Liver (tissue), 9 donors: Measurements from ENCODE around the gene CACNA1H. TPM values are rescaled to one million over a fixed set of nuclear protein-coding genes. Genes with fewer than 3 reads are reported as not detected.
"Not testable (repeated sequence)": the region's sequence is repeated elsewhere in the genome, so short reads cannot be mapped to it uniquely, and the experiment has no call there.

Experiments used
- DNase-seq: peaks from one replicate; pipeline ENCODE4 v3.0.0-alpha.2; 2017; ENCODE audit warnings: low spot score
- H3K27ac ChIP-seq, 2 donors: one replicate each; pipeline ENCODE4 v1.7.0; 2013; ENCODE audit warnings: inconsistent platforms in 2 of 2, low read length in 2 of 2, control low read depth in 1 of 2, low read depth in 1 of 2, mild to moderate bottlenecking in 1 of 2
- H3K27me3 ChIP-seq, 4 donors: one replicate each; pipeline versions ENCODE4 v1.6.1 to v1.7.0; 2013; ENCODE audit warnings: low read length in 3 of 4, inconsistent platforms in 1 of 4, mild to moderate bottlenecking in 1 of 4, moderate library complexity in 1 of 4; ENCODE audit not compliant: control insufficient read depth in 4 of 4, insufficient read depth in 4 of 4
- H3K36me3 ChIP-seq, 4 donors: one replicate each; pipeline versions ENCODE4 v1.6.1 to v1.7.0; 2013; ENCODE audit warnings: low read length in 3 of 4, mild to moderate bottlenecking in 3 of 4, low read depth in 1 of 4, moderate library complexity in 1 of 4; ENCODE audit not compliant: control insufficient read depth in 4 of 4, insufficient read depth in 3 of 4
- H3K4me1 ChIP-seq, 4 donors: one replicate each; pipeline versions ENCODE4 v1.6.1 to v1.7.0; 2013; ENCODE audit warnings: low read length in 3 of 4, mild to moderate bottlenecking in 3 of 4, moderate library complexity in 1 of 4; ENCODE audit not compliant: control insufficient read depth in 4 of 4, insufficient read depth in 4 of 4
- H3K4me3 ChIP-seq, 3 donors: one replicate each; pipeline versions ENCODE4 v1.6.1 to v1.7.0; 2013; ENCODE audit warnings: low read length in 3 of 3, control low read depth in 1 of 3, low read depth in 1 of 3, mild to moderate bottlenecking in 1 of 3
- H3K9ac ChIP-seq, 2 donors: one replicate each; pipeline ENCODE4 v1.7.0; 2013; ENCODE audit warnings: low read length in 2 of 2, mild to moderate bottlenecking in 2 of 2, moderate library complexity in 2 of 2, control low read depth in 1 of 2, low read depth in 1 of 2
- H3K9me3 ChIP-seq, 4 donors: one replicate each; pipeline versions ENCODE4 v1.6.1 to v1.7.0; 2013; ENCODE audit warnings: low read length in 3 of 4; ENCODE audit not compliant: control insufficient read depth in 4 of 4
- ATF3 ChIP-seq: IDR thresholded peaks from 2 replicates; pipeline ENCODE4 v1.6.1; 2016; ENCODE audit warnings: antibody characterized with exemption
- CTCF ChIP-seq: fragments of 150-350 bp; IDR thresholded peaks from 2 replicates; pipeline ENCODE4 v1.5.1; 2017; ENCODE audit warnings: improper control_type of control experiment, low read depth, low read length; ENCODE audit not compliant: missing input control
- EGR1 ChIP-seq, 2 donors: IDR thresholded peaks; 2 replicates each; pipeline ENCODE4 v1.6.1; 2016 to 2018; ENCODE audit warnings: antibody characterized with exemption in 2 of 2, low read depth in 2 of 2
- FOXA1 ChIP-seq: IDR thresholded peaks from 2 replicates; pipeline ENCODE4 v1.6.1; 2016; ENCODE audit warnings: antibody characterized with exemption
- FOXA2 ChIP-seq: IDR thresholded peaks from 2 replicates; pipeline ENCODE4 v1.6.1; 2016; ENCODE audit warnings: antibody characterized with exemption
- GABPA ChIP-seq, 2 donors: IDR thresholded peaks in 1 of 2; conservative IDR thresholded peaks in 1 of 2; 2 replicates each; pipeline ENCODE4 v1.6.1; 2016; ENCODE audit warnings: antibody characterized with exemption in 2 of 2, mild to moderate bottlenecking in 1 of 2, moderate library complexity in 1 of 2
- HNF4A ChIP-seq, 2 donors: conservative IDR thresholded peaks; 2 replicates each; pipeline ENCODE4 v1.6.1; 2016; ENCODE audit warnings: antibody characterized with exemption in 2 of 2, mild to moderate bottlenecking in 2 of 2
- HNF4G ChIP-seq: IDR thresholded peaks from 2 replicates; pipeline ENCODE4 v1.6.1; 2016; ENCODE audit warnings: antibody characterized with exemption
- JUND ChIP-seq, 2 donors: IDR thresholded peaks; 2 replicates each; pipeline ENCODE4 v1.6.1; 2016; ENCODE audit warnings: antibody characterized with exemption in 2 of 2
- MAX ChIP-seq: IDR thresholded peaks from 2 replicates; pipeline ENCODE4 v1.6.1; 2016; ENCODE audit warnings: antibody characterized with exemption
- NR2F2 ChIP-seq: IDR thresholded peaks from 2 replicates; pipeline ENCODE4 v1.6.1; 2016; ENCODE audit warnings: antibody characterized with exemption
- RAD21 ChIP-seq, 2 donors: IDR thresholded peaks; 2 replicates each; pipeline ENCODE4 v1.6.1; 2016; ENCODE audit warnings: antibody characterized with exemption in 2 of 2, mild to moderate bottlenecking in 2 of 2
- REST ChIP-seq: IDR thresholded peaks from 2 replicates; pipeline ENCODE4 v1.6.1; 2016; ENCODE audit warnings: antibody characterized with exemption, mild to moderate bottlenecking
- RXRA ChIP-seq, 2 donors: IDR thresholded peaks; 2 replicates each; pipeline ENCODE4 v1.6.1; 2017 to 2018; ENCODE audit warnings: antibody characterized with exemption in 2 of 2, mild to moderate bottlenecking in 1 of 2
- SP1 ChIP-seq: IDR thresholded peaks from 2 replicates; pipeline ENCODE4 v1.6.1; 2018; ENCODE audit warnings: antibody characterized with exemption, mild to moderate bottlenecking
- TAF1 ChIP-seq: conservative IDR thresholded peaks from 2 replicates; pipeline ENCODE4 v1.6.1; 2016; ENCODE audit warnings: antibody characterized with exemption, mild to moderate bottlenecking
- YY1 ChIP-seq: IDR thresholded peaks from 2 replicates; pipeline ENCODE4 v1.6.1; 2016; ENCODE audit warnings: antibody characterized with exemption, mild to moderate bottlenecking
- ZBTB33 ChIP-seq: IDR thresholded peaks from 2 replicates; pipeline ENCODE4 v1.6.1; 2016; ENCODE audit warnings: antibody characterized with exemption
- WGBS: extraction: QIAGEN DNeasy Blood & Tissue Kit; methylation state at CpG from one replicate; pipeline ENCODE4 v1.1.7; 2013; 5-methylcytosine and 5-hydroxymethylcytosine counted together
- polyA plus RNA-seq, 2 donors: library from polyadenylated mRNA; stranded (reverse) in 1 of 2; unstranded in 1 of 2; fragments of 200-250 nt in 1 of 2; fragments of >200 nt in 1 of 2; fragmentation: Nextera tagmentation in 1 of 2; extraction: Ambion mirVana in 1 of 2; gene quantifications; one replicate each; pipeline versions ENCODE4 v1.2.1 to v1.2.3, GENCODE V29; 2013 to 2015
- total RNA-seq, 2 donors: library from RNA; depleted of rRNA; stranded (reverse); fragments of >200 nt; gene quantifications; one replicate each; pipeline ENCODE4 v1.2.3, GENCODE V29; 2014
- donor health status: healthy.
- donor health status: healthy.
- donor health status: healthy.
- donor health status: healthy.
- donor health status: healthy.

CACNA1H gene
- total and polyA plus RNA-seq, 4 donors, result 0.21 to 8.5 (median 6.1) TPM

GRCh38 chr16:1237990-1238389 lies 85.1 kb downstream of the CACNA1H start:
- no peak overlapping the region for H3K27ac ChIP-seq
- no peaks in the 10 kb centered on the region for H3K4me1 ChIP-seq
- no peak for DNase-seq
- no peak overlapping the region for H3K9ac ChIP-seq
- no peak overlapping the region for H3K4me3 ChIP-seq
- TF ChIP-seq YY1 (no peak), HNF4A (conservative IDR thresholded peaks at IDR 0.05) (no peak), GABPA (IDR thresholded peaks at IDR 0.05 in 1 of 2, conservative IDR thresholded peaks at IDR 0.05 in 1 of 2) (no peak), JUND (IDR thresholded peaks at IDR 0.05) (no peak), TAF1 (no peak), NR2F2 (no peak), CTCF (no peak), MAX (no peak), EGR1 (IDR thresholded peaks at IDR 0.05; ENCODE audit: low read depth in 2 of 2) (no peak), HNF4G (no peak), ZBTB33 (no peak), SP1 (no peak), FOXA1 (no peak), RXRA (IDR thresholded peaks at IDR 0.05) (no peak), REST (no peak), FOXA2 (no peak), ATF3 (no peak), RAD21 (IDR thresholded peaks at IDR 0.05) (no peak)
- H3K36me3 ChIP-seq, result no peaks in the 10 kb centered on the region
- WGBS, result 81% methylated on average over 9 of the region's 9 CpGs
- no peaks in the 10 kb centered on the region for H3K9me3 ChIP-seq
- no peaks in the 10 kb centered on the region for H3K27me3 ChIP-seq

- not testable (repeated sequence) for H3K9ac ChIP-seq, H3K9me3 ChIP-seq, H3K36me3 ChIP-seq, H3K4me3 ChIP-seq, H3K4me1 ChIP-seq, H3K27ac ChIP-seq, DNase-seq, H3K27me3 ChIP-seq
- 81% methylated on average over 17 of the region's 23 CpGs for WGBS
Observed at GRCh38 chr16:1238909-1239308, 86.0 kb downstream of the CACNA1H start.

GRCh38 chr16:1239575-1239974 lies 86.7 kb downstream of the CACNA1H start:
- not testable (repeated sequence) for DNase-seq

GRCh38 chr16:1240436-1240835 lies 87.5 kb downstream of the CACNA1H start, which contains the start of gene TPSAB1:
Gene TPSAB1, plus strand, starts transcription at chr16:1240705. Its CDS starts 234 bp downstream, at chr16:1240939.
- not testable (repeated sequence) for H3K36me3 ChIP-seq, H3K9ac ChIP-seq, H3K4me3 ChIP-seq, DNase-seq, H3K27me3 ChIP-seq, H3K9me3 ChIP-seq, H3K27ac ChIP-seq, H3K4me1 ChIP-seq
- WGBS, result 63% methylated on average over 7 of the region's 12 CpGs

More at GRCh38 chr16:1239575-1239974, 86.7 kb downstream of the CACNA1H start:
- not testable (repeated sequence) for H3K4me3 ChIP-seq, H3K9me3 ChIP-seq, H3K27me3 ChIP-seq, H3K36me3 ChIP-seq, H3K27ac ChIP-seq, H3K9ac ChIP-seq, H3K4me1 ChIP-seq
- 86% methylated on average over 9 of the region's 9 CpGs for WGBS
